Stomach (tissue), 4 donors: ENCODE measurements around the gene DCTN4.
"Not testable (repeated sequence)": the region's sequence is repeated elsewhere in the genome, so short reads cannot be mapped to it uniquely, and the experiment has no call there.

Experiments used
- POLR2A ChIP-seq, 4 donors: fragments of 450-650 bp; IDR thresholded peaks; one replicate each; pipeline ENCODE4 v1.6.1; 2016; ENCODE audit warnings: antibody characterized with exemption in 4 of 4, control low read depth in 2 of 4, mild to moderate bottlenecking in 1 of 4, moderate library complexity in 1 of 4
- POLR2AphosphoS5 ChIP-seq, 3 donors: sonication (generic); formaldehyde crosslinking; IDR thresholded peaks; one replicate each; pipeline ENCODE4 v1.6.1; 2016; ENCODE audit warnings: antibody characterized with exemption in 3 of 3
- TF ChIP-seq, protein P1 (sequence below), 7 experiments: fragments of 450-650 bp in 4 of 7; fragments of 200-600 bp in 3 of 7; sonication (generic) in 3 of 7; IDR thresholded peaks; one replicate each; pipeline ENCODE4 v1.5.1; 2016 to 2019; ENCODE audit warnings: antibody characterized with exemption in 7 of 7, control low read depth in 2 of 7, mild to moderate bottlenecking in 1 of 7

DNA sequence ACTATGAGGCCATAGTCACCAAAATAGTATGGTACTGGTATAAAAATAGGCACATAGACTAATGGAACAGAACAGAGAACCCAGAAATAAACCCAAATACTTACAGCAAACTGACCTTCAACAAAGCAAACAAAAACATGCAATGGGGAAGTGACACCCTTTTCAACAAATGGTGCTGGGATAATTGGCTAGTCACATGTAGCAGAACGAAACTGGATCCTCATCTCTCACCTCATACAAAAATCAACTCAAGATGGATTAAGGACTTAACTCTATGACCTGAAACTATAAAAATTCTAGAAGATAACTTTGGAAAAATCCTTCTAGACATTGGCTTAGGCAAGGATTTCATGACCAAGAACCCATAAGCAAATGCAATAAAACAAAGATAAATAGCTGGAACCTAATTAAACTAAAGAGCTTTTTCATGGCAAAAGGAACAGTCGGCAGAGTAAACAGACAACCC lies 34.6 kb upstream of the DCTN4 start:
- TF ChIP-seq, protein P1, sequence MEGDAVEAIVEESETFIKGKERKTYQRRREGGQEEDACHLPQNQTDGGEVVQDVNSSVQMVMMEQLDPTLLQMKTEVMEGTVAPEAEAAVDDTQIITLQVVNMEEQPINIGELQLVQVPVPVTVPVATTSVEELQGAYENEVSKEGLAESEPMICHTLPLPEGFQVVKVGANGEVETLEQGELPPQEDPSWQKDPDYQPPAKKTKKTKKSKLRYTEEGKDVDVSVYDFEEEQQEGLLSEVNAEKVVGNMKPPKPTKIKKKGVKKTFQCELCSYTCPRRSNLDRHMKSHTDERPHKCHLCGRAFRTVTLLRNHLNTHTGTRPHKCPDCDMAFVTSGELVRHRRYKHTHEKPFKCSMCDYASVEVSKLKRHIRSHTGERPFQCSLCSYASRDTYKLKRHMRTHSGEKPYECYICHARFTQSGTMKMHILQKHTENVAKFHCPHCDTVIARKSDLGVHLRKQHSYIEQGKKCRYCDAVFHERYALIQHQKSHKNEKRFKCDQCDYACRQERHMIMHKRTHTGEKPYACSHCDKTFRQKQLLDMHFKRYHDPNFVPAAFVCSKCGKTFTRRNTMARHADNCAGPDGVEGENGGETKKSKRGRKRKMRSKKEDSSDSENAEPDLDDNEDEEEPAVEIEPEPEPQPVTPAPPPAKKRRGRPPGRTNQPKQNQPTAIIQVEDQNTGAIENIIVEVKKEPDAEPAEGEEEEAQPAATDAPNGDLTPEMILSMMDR (IDR thresholded peaks at IDR 0.05), result not testable (repeated sequence)
- TF ChIP-seq POLR2AphosphoS5, POLR2A (IDR thresholded peaks at IDR 0.05): not testable (repeated sequence)
